Prostate gland (tissue), 2 donors: ENCODE measurements around the gene CTPS2.

Experiments
- POLR2AphosphoS5 ChIP-seq: sonication (generic); formaldehyde crosslinking; IDR thresholded peaks from one replicate; pipeline ENCODE4 v1.6.1; 2017; ENCODE audit warnings: antibody characterized with exemption
- TF ChIP-seq, protein P1 (sequence below), 4 experiments: fragments of 200-600 bp in 2 of 4; fragments of 450-650 bp in 2 of 4; sonication (generic) in 2 of 4; IDR thresholded peaks; 1 replicate in 3 of 4; 2 replicates in 1 of 4; pipeline ENCODE4 v1.5.1; 2016 to 2019; ENCODE audit warnings: antibody characterized with exemption in 4 of 4, mild to moderate bottlenecking in 2 of 4, moderate library complexity in 2 of 4

DNA sequence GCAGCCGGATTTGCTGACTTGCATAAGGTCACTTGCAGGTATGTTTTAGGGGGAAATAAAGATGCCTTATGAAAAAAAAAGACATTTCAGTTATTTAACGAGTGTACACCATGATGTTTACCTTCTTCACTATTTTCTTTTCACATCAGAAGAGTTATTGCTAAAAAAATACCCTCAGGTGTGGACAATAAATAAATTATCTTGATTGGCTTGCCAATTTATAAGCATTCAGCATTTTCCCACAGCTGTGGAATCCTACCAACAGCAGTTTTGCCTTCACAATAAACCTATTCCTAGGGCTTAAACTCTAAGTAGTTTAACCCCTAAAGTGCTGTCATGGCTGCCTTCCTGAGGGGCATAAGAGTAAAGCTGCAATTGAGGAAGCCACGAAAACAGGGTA is 145.9 kb downstream of the CTPS2 start:
- TF ChIP-seq POLR2AphosphoS5, result no peak
- TF ChIP-seq, protein P1, sequence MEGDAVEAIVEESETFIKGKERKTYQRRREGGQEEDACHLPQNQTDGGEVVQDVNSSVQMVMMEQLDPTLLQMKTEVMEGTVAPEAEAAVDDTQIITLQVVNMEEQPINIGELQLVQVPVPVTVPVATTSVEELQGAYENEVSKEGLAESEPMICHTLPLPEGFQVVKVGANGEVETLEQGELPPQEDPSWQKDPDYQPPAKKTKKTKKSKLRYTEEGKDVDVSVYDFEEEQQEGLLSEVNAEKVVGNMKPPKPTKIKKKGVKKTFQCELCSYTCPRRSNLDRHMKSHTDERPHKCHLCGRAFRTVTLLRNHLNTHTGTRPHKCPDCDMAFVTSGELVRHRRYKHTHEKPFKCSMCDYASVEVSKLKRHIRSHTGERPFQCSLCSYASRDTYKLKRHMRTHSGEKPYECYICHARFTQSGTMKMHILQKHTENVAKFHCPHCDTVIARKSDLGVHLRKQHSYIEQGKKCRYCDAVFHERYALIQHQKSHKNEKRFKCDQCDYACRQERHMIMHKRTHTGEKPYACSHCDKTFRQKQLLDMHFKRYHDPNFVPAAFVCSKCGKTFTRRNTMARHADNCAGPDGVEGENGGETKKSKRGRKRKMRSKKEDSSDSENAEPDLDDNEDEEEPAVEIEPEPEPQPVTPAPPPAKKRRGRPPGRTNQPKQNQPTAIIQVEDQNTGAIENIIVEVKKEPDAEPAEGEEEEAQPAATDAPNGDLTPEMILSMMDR (IDR thresholded peaks at IDR 0.05), result no peak
